HG03097 (cell line): Measurements from ENCODE around the gene FUNDC1.
A peak's percentile ranks its signal among the peaks of the same experiment; 100 is the strongest.
"Not testable (repeated sequence)": the region's sequence is repeated elsewhere in the genome, so short reads cannot be mapped to it uniquely, and the experiment has no call there.

Experiments used
- ATAC-seq: cut with Tn5 transposase; IDR thresholded peaks from one replicate; pipeline ENCODE4 v1.9.1; 2021; ENCODE audit not compliant: unreplicated experiment, low FRiP score

FUNDC1 gene, protein sequence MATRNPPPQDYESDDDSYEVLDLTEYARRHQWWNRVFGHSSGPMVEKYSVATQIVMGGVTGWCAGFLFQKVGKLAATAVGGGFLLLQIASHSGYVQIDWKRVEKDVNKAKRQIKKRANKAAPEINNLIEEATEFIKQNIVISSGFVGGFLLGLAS

DNA sequence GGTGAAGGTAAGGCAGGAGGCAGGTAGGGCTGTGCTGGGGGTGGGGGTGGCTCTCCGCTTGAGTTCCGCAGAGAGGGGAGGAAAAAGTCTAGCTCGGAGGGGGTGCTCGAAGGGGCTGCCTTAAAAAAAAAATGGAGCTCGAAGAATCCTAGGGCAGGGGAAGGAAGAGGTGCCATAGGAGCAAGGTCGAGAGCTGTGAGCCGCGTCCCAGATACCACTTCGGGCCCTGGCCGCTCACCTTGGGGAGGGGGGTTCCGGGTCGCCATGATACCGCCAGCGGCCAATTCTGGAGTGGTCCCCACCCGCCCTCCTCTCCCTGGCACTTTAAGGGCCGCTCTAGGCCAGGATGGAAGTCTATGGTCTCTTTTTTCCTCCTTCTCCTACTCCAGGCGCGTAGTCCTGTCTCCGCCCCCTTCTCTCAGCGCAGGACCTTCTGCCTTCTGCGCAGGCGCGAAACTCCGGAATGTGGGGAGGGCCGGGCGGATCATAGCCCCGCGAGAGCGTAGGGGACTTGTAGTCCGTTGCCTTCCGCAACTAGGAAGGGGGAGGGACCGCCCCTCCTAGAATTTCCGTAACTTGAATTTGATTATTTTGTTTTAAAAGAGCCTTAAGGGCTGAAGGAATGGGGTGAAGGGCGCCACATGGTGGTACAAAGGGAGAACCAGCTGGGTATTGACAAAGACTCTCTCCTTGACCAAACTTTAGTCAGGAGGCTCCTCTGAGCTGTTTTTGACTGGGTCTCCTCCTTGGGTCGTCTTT is at the start of gene FUNDC1:
TSS of gene FUNDC1 (minus strand) at position 293 of the 759 bp plus-strand sequence. CDS start at position 266, 27 bp downstream.
- ATAC-seq, result peak; percentile 98

DNA sequence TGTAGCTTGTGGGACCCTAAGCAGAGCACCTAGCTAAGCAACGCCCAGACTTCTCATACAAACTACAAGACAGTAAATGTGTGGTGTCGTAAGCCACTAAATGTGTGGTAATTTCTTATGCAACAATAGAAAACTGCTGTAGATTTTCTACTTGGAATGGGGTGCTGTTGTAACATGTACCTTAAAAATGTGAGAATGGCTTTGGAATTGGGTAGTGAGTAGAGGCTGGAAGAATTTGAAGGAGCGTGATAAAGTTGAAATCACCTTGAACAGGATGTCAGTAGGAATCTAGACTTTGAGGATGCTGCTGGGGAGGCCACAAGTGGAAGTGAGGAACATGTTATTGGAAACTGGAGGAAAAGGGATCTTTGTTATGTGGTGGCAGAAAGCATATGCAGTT is 43.2 kb upstream of the FUNDC1 start:
- ATAC-seq, result no peak

DNA sequence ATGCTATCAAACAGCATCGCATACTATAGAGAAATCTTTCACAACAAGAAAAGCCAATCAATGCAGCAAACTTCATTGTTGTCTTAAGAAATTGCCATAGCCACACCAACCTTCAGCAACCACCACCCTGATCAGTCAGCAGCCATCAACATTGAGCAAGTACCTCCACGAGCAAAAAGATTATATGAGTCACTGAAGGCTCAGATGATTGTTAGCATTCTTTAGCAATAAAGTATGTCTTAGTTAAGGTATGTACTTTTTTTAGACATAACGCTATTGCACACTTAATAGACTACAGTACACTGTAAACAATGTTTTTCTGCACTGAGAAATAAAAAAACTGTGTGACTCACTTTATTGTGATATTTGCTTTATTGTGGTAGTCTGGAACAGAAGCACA is 37.8 kb upstream of the FUNDC1 start:
- ATAC-seq, result no peak

DNA sequence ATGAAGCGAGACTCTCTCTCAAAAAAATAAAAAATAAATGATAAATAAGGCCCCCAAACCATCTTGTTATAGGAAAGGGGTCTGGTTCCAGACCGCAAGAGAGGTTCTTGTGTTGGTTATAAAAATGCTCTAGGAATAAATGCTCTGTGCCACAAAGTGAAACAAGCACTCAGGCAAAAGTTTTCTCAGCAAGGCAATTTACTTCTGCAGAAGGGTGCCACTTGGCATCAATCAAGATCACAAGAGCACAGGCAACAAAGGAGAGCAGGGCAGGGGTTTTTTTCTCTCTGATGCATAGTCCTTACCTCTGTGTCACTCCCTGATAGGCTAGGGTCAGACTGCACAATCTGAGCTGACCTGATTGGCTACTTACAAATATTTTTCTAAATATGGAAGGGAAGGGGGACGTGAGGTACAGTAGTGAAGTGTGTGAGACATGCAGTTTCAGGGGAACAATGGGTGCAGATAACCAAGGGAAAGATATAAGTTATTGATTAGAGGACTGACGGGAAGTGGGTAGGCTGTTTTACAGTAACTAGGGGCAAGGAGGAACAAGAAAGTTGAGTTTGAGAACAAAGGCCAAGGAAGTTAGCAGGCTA is 29.8 kb upstream of the FUNDC1 start:
- no peak for ATAC-seq

DNA sequence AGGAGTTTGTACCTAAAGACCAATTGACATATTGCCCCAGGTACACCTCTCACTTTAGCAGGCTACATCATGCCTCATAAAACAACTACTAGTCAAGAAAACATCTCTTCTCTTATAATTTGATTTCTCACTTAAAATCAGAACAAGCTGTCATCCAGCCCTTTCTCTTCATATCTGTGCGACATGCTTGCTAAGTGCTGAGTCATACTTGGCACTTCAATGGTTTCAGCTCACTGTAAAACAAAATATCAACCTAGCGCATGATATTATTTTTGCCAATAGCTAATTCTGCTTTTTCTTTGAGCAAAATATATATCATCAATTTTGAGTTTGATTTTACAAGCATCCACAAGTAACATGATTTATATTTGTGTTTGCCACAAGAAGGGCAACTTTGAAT is 27.9 kb upstream of the FUNDC1 start:
- ATAC-seq, result no peak

DNA sequence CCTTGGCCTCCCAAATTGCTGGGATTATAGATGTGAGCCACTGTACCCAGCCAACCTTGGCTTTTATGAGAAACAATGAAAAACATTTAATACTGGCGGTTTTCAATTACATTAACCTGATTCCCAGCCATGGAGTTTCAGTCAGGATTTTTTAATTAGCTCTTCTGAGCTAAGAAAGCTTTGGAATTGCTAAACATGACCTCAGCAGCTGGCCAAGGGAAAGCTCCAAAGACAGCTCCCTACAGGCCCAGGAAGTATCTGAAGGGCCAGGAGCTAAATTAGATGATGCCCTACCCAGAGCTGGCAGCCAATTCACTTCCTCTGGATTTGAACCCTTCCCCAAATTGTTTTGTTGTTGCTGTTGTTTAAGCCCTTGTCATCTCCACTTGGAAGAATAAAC is 26.5 kb upstream of the FUNDC1 start:
- no peak for ATAC-seq

DNA sequence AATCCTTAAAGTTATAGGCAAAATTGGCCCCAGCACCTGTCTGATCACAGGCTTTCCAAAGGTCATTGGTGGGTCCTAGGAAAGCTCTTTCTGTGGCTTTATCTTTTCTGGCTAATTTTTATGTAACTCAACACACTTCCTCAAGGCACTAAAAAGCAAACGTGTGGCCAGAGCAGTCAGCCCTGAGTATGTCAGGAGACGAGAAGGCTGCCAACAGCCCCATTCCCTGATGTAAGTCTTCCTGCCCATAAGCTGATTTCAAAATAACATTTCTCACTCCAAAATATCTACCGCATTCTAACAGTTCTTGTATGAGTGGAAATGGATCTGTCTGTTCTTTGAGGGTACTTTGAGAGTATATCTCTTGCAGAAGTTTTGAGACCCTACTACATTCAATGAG is 25.5 kb upstream of the FUNDC1 start:
- ATAC-seq, result no peak

DNA sequence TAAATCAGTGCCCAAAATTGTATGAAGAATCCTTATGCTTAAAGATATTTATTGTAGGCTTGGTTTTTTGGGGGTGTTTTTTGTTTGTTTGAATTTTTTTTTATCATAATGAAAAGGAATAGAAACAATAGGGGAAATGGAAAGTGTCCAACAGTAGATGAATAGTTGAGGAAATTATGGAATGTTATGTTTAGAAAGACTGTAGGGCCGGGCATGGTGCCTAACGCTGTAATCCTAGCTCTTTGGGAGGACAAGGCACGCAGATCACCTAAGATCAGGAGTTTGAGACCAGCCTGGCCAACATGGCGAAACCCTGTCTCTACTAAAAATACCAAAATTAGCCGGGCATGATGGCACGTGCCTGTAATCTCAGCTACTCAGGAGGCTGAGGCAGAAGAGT is 19.2 kb upstream of the FUNDC1 start:
- ATAC-seq, result not testable (repeated sequence)

DNA sequence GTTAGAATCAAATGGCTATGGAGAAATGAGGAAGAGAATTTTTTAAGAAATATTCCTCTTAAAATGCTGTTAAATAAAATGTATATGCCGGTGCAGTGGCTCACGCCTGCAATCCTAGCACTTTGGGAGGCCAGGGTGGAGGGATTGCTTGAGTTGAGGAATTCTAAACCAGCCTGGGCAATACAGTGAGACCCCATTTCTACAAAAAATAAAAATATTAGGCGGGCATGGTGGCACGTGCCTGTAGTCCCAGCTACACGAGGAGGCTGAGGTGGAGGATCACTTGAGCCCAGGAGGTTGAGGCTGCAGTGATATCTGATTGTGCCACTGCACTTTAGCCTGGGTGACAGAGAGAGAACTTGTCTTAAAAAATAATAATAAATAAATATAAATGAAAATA is 7.9 kb upstream of the FUNDC1 start:
- ATAC-seq, result no peak

DNA sequence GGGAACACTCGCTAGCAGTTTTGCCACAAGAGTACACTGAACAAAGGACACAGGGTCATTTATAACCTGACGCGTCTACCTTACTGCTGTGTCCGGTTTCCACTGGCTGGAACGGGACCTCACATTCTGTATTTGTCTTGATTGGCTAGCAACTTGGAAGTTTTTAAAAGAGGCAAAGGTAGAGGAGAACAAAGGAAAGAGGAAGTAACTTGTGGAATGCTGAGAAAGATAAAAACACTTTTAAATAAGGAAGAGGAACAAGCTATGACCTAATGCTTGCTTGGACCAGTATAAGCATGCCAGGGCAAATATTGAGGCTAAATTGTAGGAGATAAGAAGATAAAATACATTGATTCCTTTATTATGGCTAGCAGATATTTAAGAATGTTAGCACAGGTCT is 2.8 kb upstream of the FUNDC1 start:
- not testable (repeated sequence) for ATAC-seq

DNA sequence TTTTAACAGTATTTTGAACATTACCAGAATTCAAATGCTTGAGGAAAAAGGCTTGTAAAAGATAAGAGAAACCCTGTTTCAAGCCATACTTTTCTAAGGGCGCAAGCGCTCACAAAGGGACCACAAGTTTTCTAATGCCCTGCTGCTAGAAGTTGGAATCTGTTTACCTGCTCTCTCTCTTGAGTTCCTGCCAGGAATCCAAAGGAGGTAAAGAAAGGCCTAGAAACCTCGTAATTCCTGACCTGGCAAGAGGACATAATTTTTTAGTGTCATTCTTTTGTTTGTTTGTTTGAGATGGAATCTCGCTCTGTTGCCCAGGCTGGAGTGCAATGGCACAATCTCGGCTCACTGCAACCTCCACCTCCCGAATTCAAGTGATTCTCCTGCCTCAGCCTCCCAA is 1.4 kb upstream of the FUNDC1 start:
- no peak for ATAC-seq

DNA sequence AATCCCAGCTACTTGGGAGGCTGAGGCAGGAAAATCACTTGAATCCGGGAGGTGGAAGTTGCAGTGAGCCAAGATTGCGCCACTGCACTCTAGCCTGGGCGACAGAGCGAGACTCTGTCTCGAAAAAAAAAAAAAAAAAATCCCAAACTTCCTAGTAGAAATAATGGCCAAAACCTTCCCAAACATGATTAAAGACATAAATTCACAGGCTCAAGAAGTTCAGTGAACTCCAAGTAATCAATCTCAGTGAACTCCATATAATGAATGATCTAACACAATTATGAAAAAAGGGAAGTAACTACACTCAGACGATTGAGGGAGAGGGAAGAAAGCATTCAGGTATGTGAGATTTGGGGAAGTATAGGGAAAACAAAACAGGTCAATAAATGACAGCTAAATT is 6.5 kb downstream of the FUNDC1 start:
- ATAC-seq, result no peak

DNA sequence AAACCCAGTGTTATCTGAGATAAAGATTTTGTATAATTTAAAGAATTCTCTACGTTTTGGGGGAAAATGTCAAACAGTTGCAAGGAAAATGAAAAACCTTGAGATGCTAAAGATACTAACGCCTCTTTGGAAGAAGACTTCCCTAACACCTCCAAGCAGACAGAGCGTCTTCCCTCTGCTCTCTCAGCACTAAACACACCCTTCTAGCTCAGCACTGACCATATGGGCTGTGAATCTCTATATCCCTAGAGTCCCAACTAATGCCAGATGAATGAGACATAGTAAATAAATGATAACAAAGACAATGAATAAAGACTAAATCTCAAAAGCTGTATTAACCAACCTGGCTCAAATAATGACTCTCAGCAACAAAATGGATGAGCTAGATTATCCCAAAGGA is 13.3 kb downstream of the FUNDC1 start:
- no peak for ATAC-seq

DNA sequence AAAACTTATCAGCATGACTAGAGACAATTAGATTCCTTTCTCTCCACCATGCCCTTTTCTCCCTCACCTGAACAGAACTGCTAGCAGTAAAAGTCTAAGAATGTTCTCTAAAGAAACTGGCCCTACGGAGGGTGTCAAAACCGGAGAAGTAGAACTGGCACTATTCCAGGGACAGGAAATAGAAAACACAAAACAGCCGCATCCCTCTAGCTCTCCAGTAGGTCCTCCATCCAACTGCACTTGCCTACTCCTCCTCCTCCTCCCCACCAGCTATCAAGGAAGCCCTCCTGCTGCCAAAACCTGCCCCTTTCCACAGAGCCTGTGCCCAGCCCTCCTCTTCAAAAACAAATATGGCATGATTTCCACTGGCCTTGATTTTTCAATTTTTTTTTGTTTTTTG is 28.4 kb downstream of the FUNDC1 start:
- no peak for ATAC-seq

DNA sequence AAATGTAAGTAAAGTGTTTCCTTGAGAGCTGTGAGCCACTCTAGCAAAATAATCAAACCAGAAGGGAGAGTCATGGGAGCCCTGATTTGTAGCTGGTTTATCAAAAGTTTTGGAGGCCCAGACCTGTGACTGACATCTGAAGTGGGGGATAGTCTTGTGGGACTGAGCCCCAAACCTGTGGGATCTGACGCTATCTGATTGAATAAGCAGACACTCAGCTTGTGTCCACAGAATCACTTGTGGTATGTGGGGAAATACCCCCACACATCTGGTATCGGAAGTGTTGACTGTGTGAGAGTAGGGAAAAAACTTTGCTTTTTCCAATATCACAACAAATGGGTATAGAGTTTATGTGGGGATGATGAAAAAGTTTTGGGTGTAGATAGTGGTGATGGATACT is 35.4 kb downstream of the FUNDC1 start:
- ATAC-seq, result no peak

DNA sequence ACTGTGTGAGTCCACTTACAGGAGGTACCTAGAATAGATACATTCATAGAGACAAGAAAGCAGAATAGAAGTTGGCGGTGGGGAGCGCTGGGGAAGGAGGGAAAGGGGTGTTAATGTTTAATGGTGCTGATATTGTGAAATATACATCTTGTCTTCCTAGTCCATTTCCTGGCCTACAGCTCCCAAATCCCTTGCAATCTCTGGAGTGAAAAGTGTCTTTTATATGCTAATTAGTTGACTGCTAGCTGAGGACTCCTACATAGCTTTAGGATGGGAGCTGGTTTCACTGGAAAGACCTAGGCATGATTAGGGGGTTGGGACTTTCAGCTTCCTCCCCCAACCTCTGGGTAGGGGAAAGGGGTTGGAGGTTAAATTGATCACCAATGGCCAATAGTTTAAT is 36.0 kb downstream of the FUNDC1 start:
- ATAC-seq, result no peak

DNA sequence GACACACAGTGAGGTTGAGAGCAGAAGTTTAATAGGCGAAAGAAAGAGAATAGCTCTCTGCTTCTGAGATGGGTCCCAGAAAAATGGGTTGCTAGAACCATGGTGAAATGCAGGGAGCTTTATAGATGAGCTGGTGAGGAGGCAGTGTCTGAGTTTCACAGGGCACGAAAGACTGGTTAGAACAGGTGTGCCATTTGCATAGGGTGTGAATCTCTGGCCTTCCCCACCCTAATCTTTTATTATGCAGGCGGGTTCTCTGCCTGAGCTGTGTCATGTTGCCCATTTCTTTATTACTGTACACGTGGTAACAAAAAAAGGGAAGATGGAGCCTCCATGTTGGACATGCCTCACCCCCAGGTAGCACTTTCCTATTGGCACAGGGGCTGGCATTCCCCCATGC is 39.1 kb downstream of the FUNDC1 start:
- no peak for ATAC-seq

DNA sequence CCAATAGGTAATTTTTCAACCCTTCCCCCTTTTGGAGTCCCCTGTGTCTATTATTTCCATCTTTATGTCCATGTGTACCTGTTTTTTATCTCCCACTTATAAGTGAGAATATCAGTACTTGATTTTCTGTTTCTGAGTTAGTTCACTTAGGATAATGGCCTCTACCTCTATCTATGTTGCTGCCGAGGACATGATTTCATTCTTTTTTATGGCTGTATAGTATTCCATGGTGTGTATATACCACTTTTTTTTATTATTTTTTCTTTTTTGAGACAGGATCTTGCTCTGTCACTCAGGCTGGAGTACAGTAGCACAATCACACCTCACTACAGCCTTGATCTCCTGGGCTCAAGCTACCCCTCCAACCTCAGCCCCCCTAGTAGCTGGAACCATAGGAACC is 47.6 kb downstream of the FUNDC1 start:
- ATAC-seq, result no peak

DNA sequence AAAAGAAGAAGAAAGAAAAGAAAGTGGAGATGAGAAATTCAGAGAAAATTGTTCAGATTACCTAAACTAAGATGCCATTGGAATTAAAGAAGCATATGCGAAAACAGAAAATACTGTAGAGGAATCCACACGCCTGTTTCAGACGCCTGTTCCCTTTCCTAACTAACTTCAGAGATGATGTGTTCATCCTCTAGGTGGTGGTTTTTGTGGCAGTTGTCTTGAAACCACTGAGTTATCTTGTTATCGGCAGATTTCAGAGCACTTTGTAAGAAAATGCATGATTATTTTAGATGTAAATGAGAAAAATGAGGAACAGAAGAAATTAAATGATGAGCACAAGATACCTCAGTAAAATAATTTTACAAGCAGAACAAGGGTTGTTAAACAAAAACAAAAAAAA is 48.3 kb downstream of the FUNDC1 start:
- ATAC-seq, result no peak

DNA sequence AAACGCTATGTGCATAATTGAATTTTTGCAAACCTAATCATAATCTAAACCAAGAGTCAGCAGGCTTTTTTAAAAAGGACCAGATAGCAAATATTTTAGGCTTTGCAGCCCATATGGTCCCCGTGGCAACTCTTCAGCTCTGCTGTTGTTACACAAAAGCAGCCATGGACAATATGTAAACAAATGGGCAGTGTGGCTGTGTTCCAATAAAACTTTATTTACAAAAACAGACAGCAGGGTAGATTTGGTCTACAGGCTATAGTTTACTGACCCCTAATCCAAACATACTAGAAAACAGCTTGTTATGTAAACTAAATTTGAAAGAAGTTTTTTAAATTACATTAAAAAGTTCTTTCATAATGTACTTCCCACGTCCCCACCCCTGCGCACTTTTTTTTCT is 53.1 kb downstream of the FUNDC1 start:
- no peak for ATAC-seq

DNA sequence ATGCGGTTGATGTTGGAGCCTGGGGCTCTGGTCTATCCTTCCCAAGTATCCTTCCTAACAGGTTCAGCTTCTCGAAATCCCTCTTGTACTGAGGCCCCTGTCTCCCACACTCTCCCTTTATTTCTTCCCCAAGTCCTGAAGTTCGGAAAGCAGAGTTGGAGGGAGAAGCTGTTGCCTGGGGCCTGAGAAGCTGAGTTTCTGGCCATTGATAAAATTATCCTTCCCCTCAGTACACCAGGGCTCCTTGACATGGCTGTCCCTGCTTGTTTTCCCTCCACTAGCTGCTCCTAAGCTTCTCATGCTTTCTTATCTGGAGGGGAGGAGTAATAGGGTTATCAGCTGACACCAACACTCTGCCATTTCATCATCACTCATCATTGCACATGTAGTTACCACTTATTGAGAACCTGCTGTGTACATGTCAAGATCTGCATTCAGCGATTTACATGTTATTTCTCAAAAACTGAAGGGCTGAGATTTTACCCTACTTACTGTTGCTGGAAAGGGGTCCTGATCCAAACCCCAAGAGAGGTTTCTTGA is 58.0 kb downstream of the FUNDC1 start:
- no peak for ATAC-seq
